AG09319 (cell line): ENCODE results near the gene POLL.

ENCODE experiments used
- DNase-seq: peaks from one replicate; pipeline ENCODE4 v3.0.0-alpha.2; 2010; ENCODE audit warnings: low read depth; ENCODE audit errors: extremely low read depth
- CTCF ChIP-seq: IDR thresholded peaks from 2 replicates; pipeline ENCODE4 v1.5.1; 2011; ENCODE audit warnings: low read depth, mild to moderate bottlenecking, inconsistent platforms, low read length, moderate library complexity

Gene POLL

GRCh38 chr10:101576211-101576863 lies 11.7 kb downstream of the POLL start:
- peak; percentile 10 for DNase-seq
- TF ChIP-seq CTCF: no peak

GRCh38 chr10:101575580-101576210 lies 12.4 kb downstream of the POLL start:
- TF ChIP-seq CTCF: no peak

DNA sequence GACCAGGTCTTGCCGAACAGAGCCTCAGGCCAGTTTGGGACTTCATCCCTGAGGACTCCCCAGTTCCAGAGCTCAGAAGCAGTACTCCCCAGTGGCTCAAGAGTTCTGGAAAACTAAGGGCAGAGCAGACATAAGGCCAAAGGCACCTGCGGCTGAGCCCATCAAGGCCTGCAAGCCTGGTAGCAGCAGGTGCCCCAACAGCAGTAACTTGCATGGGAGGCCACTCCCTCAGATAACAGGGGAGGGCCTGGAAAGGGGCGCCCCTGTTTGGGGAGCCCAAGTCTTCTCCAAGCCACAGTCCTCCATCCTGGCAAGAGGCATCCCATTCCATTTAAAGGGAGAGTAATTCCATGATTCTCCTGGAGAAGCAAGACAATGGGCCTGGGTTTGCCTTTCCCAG lies 13.0 kb downstream of the POLL start:
- TF ChIP-seq CTCF: no peak

More at GRCh38 chr10:101575580-101576210, 12.4 kb downstream of the POLL start:
- DNase-seq: no peak

GRCh38 chr10:101573885-101574753 lies 13.9 kb downstream of the POLL start:
- DNase-seq: no peak
- no peak for TF ChIP-seq CTCF

More for the DNA sequence above, 13.0 kb downstream of the POLL start:
- DNase-seq: no peak

- no peak for DNase-seq
- no peak for TF ChIP-seq CTCF
Measured at GRCh38 chr10:101572785-101573184, 15.3 kb downstream of the POLL start.

GRCh38 chr10:101572126-101572525 lies 15.9 kb downstream of the POLL start:
- TF ChIP-seq CTCF: no peak
- DNase-seq: no peak
